Hypothalamus (tissue), 51 donors: Measurements from ENCODE around the gene AGGF1.
"Not testable (repeated sequence)": the region's sequence is repeated elsewhere in the genome, so short reads cannot be mapped to it uniquely, and the experiment has no call there.

Experiments
- DNase-seq, 51 donors: peaks; one replicate each; lab custom pipeline; 2025; lab: John Stamatoyannopoulos, UW

The AGGF1 gene

DNA sequence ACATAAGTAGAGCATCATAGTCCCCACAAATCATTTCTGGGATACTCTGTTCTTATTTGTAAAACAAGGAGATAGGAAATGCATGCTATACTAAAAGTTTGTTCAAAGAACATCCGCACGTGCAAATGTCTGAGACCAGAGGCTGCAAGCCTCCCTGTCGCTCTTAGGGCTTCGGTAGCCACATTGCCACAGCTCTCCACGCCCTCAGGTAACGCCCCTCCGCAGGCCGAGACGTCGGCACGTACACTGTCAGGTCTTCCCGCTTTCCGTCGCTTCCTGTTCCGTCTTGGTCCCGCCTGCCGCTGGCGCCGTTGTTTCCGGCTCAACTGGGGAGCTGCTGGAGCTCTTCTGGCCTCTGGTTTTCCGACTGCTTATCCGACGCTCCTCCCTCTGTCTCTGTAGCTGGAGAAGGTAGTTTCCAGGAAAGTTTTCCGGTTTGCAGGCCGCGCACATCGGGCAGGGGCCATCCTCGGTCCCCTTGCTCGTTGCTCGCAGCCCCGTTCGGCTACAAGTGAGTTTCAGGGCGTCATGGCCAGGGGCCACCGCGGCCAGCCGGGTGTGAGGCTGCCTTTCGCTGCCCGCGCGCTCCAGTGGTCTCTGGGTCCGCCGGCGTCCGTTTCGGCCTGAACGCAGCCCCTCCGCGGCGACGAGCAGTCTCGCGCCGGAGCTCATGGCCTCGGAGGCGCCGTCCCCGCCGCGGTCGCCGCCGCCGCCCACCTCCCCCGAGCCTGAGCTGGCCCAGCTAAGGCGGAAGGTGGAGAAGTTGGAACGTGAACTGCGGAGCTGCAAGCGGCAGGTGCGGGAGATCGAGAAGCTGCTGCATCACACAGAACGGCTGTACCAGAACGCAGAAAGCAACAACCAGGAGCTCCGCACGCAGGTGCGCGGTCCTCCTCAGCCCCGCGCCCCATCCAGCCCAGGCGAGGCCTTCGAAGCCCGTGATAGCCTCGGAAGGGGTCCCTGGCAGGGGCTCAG, at the start of gene AGGF1:
Gene AGGF1, plus strand, starts transcription at position 308 of the 975 bp plus-strand sequence. Its CDS starts 363 bp downstream, at position 671.
- peak; percentile 43 to 95 (median 84) for DNase-seq

DNA sequence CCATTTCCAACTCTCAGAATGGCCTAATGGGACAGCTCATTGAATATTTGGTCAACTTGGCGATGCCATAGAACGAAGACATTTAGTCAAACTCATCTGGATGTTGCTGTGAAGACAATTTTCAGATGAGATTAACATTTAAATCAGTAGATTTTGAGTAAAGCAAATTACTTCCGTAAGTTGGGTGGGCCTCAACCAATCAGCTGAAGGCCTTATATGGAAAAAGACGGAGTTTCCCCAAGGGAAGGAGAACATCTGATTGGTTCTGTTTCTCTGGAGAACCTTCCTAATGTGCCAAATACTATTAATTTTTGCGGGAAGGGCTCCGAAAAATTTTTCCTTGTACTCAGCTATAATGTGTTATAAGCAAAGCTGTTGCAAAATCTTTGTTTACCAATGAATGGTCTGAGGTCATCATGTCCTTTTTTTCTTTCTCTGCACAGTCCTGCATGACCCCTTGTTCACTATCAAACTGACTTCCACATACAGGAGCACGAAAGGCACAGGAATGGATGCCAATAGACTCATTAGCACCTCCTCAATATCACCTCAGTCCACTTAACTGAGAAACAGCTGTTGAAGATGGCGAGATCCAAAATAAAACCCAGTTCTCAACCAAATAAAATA, 49.6 kb upstream of the AGGF1 start:
- DNase-seq = no peak

- DNase-seq = no peak
Observed at GRCh38 chr5:76982450-76982849, 47.8 kb upstream of the AGGF1 start.

GRCh38 chr5:76983468-76983867, 46.7 kb upstream of the AGGF1 start:
- DNase-seq = peak in 3 of 51 donors; percentile 8 to 20 (median 17)

- DNase-seq = no peak
Observed at GRCh38 chr5:76986825-76987526, 43.2 kb upstream of the AGGF1 start.

DNA sequence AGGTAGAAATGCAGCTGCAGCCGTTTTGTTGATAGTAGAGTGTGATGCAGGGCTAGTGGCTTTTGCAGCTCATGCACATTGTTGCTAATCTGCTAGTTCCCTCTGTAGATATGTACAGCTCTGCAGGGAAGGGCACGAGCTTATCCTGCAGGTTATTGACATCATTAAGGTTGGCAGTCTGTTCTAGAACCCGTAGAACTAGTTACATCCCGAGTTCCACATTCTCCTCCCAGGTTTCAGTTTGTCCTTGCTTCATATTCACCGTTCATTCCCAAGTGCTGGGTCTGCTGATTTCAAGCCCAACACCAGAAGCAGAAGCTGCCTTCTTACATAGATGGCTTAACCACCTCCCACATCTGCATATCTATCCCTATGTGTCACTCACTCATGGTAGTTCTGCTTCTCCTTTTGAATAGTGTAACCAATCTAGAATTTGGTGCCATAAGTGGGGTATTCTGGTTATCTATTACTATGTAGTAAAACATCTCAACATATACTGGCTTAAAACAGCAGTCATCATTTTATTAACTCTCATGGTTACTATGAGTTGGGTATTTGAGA, 39.2 kb upstream of the AGGF1 start:
- DNase-seq = no peak

- DNase-seq = not testable (repeated sequence)
Observed at GRCh38 chr5:76993436-76993835, 36.8 kb upstream of the AGGF1 start.

DNA sequence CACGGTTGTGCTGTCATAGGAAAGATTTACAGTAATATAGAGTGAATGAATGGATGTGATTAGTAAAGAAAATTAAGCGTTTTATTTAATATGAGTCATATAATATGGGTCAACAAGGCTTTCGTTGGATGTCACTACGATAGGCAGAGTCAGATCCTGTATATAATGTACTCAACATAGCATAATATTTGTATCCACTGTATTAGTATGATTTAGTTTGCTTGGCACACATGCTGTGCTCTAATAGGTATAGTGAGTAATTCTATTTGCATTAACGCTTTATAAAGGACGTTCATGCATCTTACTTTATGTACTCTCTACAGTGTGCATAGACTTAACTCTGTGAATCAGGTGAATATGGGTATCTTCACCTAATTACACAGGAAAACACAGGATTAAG, 35.9 kb upstream of the AGGF1 start:
- no peak for DNase-seq

DNA sequence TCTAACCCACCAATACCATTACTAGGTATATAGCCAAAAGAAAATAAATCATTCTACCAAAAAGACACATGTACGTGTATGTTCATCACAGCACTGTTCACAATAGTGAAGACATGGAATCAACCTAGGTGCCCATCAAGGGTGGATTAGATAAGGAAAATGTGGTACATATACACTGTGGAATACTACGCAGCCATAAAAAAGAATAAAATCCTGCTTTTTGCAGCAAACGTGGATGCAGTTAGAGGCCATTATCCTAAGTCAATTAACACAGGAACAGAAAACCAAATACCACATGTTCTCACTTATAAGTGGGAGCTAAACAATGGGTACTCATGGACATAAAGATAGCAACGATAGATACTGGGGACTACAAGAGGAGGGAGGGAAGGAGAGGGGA, 32.0 kb upstream of the AGGF1 start:
- not testable (repeated sequence) for DNase-seq

DNA sequence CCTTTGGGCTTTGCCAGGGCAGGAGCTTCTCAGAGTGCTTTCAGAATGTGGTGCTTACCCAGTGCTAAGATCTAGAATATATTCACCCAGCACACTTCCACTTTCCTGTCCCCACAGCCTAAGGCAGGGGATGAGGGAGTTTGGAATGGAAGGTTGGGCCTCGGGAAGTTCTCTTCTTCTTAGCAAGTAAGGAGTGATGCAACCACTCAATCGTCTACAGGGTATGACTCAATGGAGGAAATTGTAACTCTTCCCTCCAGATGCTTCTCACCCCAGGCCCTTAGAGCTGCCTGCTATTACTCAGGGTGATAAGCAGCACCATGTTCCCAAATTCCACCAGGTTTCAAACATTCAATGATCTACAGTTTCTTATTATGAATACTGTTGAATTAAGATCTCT, 30.8 kb upstream of the AGGF1 start:
- DNase-seq = no peak

DNA sequence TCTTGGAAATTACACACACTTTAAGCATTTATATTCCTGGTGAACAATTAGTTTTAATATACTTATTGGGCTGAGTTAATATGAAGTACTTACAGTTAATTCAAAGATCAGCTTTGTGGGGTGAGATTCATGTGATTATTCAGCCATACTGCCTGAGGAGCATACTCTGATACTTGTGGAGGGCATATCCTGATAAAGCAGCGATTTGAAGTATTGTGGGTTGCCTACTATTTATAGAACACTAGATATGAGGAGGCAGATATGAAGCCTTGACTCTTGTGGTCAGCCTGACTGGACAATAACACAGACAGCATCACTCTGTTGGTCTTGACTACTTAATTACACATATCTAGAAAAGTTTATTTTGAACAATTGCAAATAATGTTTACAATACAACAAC, 27.0 kb upstream of the AGGF1 start:
- no peak for DNase-seq

GRCh38 chr5:77006124-77006523, 24.1 kb upstream of the AGGF1 start:
- no peak for DNase-seq

GRCh38 chr5:77008413-77008812, 21.8 kb upstream of the AGGF1 start:
- DNase-seq = no peak

- no peak for DNase-seq
Observed at GRCh38 chr5:77010243-77010642, 20.0 kb upstream of the AGGF1 start.

DNA sequence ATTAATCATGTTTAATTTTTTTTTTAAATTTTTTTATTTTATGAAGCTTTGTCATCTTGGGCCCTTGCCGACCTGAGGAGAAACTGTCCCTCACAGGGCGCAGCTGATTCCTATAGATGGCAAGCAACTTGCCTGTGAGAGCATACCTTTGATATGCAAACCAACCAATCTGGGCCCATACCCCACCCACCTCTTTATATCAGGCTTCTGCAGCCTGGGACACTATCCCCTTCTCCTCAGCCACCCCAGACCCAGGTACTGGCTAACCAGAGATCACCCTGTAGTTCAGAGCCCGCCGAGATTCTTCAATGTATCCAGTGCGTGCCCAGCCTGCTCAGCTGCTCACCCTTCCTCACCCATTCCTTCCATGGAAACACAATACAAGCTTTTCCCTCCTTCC, 18.7 kb upstream of the AGGF1 start:
- DNase-seq = no peak

DNA sequence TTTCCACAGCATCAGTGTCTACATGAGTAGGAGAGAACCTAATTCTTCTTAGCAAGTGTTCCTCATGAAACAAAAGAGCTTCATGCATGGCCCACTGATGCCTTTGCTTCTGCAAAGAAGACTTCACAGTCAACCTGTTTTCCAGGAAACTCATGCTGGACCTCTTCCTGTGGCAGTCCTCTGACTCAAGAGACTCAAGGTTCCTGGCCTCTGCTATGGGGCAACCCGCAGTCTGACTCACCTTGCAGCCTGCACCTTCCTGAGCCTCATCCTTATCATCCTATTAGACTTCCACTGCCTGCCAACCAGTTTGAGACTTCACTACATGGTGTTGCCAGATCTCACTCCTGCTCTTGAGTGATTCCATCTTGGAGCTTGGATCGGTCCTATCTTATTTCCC, 17.6 kb upstream of the AGGF1 start:
- DNase-seq = no peak

DNA sequence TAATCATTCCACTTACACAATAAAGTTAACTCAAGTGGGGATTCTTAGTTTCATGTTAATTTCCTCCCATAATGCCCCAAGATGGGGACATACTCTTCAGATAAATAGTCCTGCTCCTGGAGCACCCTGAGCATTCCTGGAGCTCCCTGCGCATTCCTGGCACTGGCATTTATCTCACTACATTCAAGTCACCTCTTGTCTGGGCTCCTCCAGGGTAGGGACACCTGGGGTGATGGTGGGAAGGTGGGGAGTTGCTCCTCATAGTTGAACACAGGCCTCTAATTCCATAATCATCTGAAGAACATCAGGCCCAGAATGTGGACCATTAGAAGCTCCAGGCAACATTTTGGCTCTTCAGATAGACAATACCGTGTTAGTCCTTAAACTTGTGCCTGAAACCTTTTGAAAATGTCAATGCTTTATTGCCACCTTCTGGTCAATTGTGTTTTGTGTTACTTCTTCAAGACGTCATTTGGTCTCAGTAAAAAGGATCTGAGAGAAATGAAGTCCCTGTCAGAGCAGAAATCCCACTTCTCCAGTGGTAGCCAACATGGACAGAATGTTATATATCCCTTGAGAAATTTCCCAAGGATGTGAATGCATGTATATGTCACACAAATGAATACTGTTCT, 14.2 kb upstream of the AGGF1 start:
- DNase-seq = peak in 6 of 51 donors; percentile 1 to 62 (median 8)

- DNase-seq = no peak
Observed at GRCh38 chr5:77016962-77017361, 13.2 kb upstream of the AGGF1 start.

DNA sequence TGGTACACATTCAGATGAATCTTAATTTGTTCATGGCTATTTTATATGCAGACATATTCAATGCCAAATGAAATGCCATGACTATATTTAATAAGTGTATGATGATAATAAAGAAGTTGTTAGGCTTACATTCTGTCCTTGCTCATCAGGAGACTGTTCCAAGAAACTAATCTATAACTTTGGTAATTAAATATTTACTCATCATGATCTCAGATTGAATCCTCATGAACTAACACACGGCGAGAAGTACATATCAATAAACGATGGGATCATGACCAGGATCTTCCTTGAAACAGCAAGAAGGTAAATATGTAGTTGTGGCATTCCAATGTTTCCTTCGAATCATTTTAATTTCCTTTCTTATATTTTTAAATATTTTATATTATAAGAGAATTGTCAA, 12.5 kb upstream of the AGGF1 start:
- DNase-seq = no peak
